Activated T-helper 17 cell treated with anti-CD3 and anti-CD28 coated beads, Interleukin-2, amount 50 U/mL, for 72 hours (primary cell): ENCODE measurements around the gene PAM16. TPM values are rescaled to one million over a fixed set of nuclear protein-coding genes. Genes with fewer than 3 reads are reported as not detected.
A peak's percentile ranks its signal among the peaks of the same experiment; 100 is the strongest.

Experiments
- ATAC-seq: fragments of 150-1000 bp; cut with Tn5 transposase; replicated peaks from 2 replicates; pipeline ENCODE4 v1.10.0; 2021; ENCODE audit warnings: mild to moderate bottlenecking, moderate library complexity
- H3K27ac Mint-ChIP-seq: one replicate; pipeline ENCODE4 v1.8.0; 2022; ENCODE audit warnings: mixed read lengths
- H3K27me3 Mint-ChIP-seq: one replicate; pipeline ENCODE4 v1.8.0; 2022; ENCODE audit warnings: mixed read lengths
- H3K36me3 Mint-ChIP-seq: one replicate; pipeline ENCODE4 v1.8.0; 2022; ENCODE audit warnings: low read depth, mild to moderate bottlenecking, mixed read lengths
- H3K4me1 Mint-ChIP-seq: one replicate; pipeline ENCODE4 v1.8.0; 2022; ENCODE audit warnings: mixed read lengths
- H3K4me3 Mint-ChIP-seq: one replicate; pipeline ENCODE4 v1.8.0; 2022; ENCODE audit warnings: mild to moderate bottlenecking, mixed read lengths
- H3K9me3 Mint-ChIP-seq: one replicate; pipeline ENCODE4 v1.8.0; 2022; ENCODE audit warnings: mixed read lengths
- total RNA-seq, 2 donors: library from RNA; stranded (reverse); gene quantifications; one replicate each; pipeline ENCODE4 v1.2.3, GENCODE V29; 2022

The PAM16 gene
- total RNA-seq, 2 donors from 2014 or later: 40.4 to 74.7 TPM

DNA sequence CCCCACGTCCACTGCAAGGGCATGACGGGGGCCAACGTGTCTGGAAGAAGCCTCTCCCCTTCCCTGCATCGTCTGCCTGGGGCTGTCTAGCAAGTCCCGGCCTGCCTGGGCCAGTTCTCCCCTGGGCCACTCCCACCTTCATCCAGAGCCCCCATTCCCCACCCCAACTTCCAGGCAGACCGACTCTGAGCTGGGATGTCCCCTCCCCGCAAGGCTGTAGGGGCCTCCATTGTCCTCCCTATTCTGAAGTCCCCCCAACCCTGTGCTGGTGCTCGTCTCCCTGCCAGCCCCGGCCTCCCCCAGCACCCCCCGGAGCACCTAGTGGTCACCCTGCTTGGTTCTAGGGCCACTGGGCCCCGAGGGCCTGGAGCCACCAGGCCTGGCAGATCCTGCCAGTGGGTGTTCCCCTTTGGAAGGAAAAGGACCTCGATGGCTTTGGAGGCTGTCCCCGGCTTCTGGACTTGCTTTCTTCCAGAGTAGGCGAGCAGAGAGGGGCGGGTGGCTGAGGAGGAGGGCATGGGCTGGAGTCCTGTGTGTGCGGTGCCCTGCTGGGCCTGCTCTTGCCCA is 30.5 kb downstream of the PAM16 start:
- H3K4me1 Mint-ChIP-seq: no peaks in the 10 kb centered on the region
- ATAC-seq: no peak
- H3K4me3 Mint-ChIP-seq: no peak overlapping the region
- no peaks in the 10 kb centered on the region for H3K27me3 Mint-ChIP-seq
- H3K9me3 Mint-ChIP-seq: no peaks in the 10 kb centered on the region
- no peaks in the 10 kb centered on the region for H3K36me3 Mint-ChIP-seq
- no peak overlapping the region for H3K27ac Mint-ChIP-seq

DNA sequence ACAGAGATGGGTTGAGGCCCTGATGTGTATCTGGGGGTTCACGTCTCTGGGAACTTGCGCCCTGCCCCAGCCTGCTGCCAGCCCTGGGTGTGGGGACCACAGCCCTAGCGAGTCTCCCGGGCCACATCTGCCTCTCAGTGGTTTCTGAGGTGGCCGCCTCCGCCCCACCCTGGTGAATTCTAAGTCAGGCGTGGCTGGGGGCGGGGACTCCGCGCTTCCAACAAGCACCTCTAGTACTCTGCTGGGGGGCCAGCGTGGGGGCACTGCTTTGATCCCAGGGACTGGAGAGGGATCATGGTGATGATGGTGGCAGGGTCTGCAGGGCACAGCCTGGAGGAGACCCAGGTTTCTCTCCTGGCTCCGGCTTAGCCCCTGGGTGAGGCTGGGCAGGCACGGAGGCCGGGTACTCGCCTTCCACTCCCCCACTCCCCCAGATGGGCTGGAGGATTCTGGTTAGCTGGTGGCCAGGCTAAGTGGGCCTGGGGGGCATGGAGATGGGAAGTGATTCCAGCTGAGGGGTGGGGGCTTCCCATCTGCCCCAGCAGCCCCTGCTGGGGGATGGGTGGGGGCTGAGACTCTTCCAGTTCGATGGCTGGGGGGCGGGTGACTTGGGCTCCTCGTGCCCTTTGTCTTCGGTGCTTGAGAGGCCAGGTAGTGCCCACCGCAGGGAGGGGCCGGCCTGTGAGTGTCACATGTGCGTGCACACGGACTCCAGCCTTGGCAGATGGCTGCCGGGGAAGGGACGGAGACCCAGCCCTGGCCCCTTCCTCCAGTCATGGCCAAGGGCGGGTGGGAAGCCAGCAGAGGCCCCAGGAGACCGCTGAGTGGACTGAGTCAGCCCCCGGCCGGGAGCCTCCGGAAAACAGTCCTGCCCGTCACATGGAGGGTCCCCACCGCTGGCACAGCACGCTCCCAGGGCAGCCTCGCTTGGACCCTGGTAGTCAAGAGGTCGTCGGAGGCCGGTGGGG is 31.4 kb downstream of the PAM16 start:
- Mint-ChIP-seq H3K27me3 (peaks cover 3% of the 10 kb centered on the region), H3K4me3 (no peak overlapping the region), H3K9me3 (no peaks in the 10 kb centered on the region), H3K27ac (no peak overlapping the region), H3K36me3 (peaks cover 4% of the 10 kb centered on the region), H3K4me1 (peaks cover 2% of the 10 kb centered on the region)
- peak; percentile 76 for ATAC-seq

DNA sequence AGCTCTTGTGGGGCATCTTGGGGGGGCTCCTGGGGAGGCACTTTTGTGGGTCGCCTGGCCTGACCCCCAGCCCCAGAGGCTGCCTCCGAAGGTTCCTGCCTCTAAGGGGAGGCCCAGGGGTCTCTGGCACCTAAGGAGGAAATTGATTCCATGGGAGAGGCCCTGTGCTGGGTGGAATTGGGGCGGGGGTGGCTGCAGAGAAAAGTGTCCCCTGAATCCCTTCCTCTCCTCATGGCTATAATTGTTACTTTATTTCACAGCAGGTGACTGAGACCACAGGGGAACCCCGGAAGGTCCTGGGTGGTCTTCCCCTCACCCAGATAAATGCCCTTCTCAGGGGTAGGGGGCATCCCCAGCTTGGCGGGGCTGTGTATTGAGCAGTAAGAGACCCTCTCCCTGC is 32.2 kb downstream of the PAM16 start:
- H3K27ac Mint-ChIP-seq: no peak overlapping the region
- no peak overlapping the region for H3K4me3 Mint-ChIP-seq
- H3K9me3 Mint-ChIP-seq: no peaks in the 10 kb centered on the region
- H3K36me3 Mint-ChIP-seq: peaks cover 10% of the 10 kb centered on the region
- H3K27me3 Mint-ChIP-seq: peaks cover 10% of the 10 kb centered on the region
- peaks cover 9% of the 10 kb centered on the region for H3K4me1 Mint-ChIP-seq
- ATAC-seq: no peak

DNA sequence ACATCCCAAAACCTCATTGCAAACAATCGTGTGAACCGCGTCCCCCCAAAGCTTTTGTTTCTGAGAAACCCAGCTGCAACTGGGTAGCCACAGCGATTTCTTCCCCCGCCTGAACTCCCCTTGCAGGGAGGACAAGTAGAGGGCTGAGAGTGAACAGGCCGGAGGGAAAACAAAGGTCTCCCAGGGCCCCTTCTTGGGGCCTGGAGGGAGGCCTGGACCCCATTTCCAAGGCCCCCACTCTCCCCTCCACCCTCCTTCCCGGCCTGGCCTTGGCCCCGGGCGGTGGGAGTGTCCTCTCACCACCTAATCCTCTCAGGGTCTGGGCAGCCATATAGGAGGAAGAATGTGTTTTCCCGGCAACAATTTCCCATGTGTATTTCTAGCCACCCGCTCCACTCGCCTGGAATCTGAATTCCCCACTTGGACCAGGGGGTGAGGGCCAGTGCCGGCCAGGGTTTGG is 32.6 kb downstream of the PAM16 start:
- H3K4me1 Mint-ChIP-seq: peaks cover 10% of the 10 kb centered on the region
- no peaks in the 10 kb centered on the region for H3K9me3 Mint-ChIP-seq
- H3K36me3 Mint-ChIP-seq: peaks cover 10% of the 10 kb centered on the region
- no peak overlapping the region for H3K27ac Mint-ChIP-seq
- H3K27me3 Mint-ChIP-seq: peaks cover 11% of the 10 kb centered on the region
- no peak for ATAC-seq
- H3K4me3 Mint-ChIP-seq: no peak overlapping the region

DNA sequence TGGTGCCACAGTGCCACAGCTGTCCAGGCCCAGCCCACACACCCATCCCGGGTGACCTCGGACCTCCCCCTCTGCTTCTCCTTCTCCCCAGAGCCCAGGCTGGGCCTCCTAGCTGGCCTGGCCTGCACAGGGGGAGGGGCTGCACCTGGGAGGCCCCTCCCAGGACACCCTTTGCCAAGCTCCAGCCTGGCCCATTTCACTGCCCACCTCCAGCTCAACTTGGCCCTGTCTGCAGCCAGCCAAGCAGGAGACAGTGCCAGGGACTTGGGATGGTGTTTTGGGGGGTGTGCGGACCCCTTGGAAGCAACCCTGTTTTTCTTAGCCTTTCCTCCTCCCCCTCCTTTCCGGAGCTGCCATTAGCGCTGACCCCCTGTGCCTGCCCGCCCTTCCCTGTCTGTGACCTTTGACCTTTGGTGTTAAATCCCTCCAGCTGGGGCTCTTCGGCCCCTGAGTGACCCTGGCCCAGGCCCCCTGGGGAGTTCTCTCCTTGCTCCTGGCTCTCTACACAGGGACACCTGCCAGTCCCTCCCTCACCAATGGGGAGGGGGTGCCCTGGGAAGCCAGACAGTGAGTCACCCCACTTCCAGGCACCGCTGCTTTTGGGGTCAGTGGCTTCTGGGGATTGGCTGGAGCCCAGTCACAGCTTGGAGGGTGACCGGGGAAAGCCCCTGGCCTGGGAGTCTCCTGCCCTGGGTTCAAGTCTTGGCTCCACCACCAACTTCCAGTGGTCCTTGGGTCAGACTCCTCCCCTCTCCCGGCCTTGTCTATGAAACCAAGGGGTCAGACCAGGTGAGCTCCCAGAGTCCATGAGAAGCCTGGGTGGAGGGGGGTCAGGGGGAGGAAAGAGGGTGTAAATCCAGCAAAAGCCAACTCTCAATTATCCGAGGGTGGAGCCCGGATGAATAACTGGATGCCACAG is 33.3 kb downstream of the PAM16 start:
- no peaks in the 10 kb centered on the region for H3K9me3 Mint-ChIP-seq

DNA sequence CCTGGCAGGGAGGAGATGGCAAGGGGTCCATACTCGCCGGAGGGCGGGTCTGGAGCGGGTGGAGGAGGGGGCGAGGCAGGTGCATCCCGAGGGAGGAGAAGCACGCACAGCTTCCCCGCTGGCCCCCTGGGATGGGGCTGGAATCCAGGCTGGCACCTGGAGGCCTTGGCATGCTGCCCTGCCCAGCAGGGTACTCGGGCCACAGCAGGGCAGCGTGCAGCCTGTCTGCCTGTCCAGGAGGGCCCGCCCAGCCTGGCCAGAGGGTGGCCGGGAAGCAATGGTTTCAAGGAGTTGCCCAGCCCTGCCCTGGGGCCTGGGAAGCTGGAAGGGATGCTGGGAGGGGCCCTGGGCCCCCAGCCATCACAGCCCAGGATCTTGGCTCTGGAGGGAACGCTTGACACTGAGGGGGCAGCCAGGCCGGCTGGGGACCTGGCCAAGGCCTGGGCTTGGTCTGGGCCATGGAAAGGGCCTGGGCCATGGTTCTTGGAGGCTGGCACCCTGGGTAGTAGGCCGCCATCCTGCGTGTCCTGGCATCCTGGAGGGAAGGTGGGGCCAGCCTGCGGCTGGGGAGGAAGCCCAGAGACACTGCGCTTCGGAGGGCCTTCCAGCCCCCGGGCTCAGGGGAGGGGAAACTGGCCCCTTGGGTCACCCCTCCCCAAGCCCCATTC is 34.1 kb downstream of the PAM16 start:
- Mint-ChIP-seq H3K4me3 (no peak overlapping the region), H3K27ac (no peak overlapping the region), H3K27me3 (peaks cover 11% of the 10 kb centered on the region), H3K36me3 (peaks cover 10% of the 10 kb centered on the region), H3K4me1 (peaks cover 10% of the 10 kb centered on the region), H3K9me3 (no peaks in the 10 kb centered on the region)
- ATAC-seq: no peak

More for the DNA sequence above, 33.3 kb downstream of the PAM16 start:
- H3K4me1 Mint-ChIP-seq: peaks cover 10% of the 10 kb centered on the region
- H3K27ac Mint-ChIP-seq: no peak overlapping the region
- peak overlapping the region; percentile 20 for H3K4me3 Mint-ChIP-seq
- H3K27me3 Mint-ChIP-seq: peaks cover 11% of the 10 kb centered on the region
- H3K36me3 Mint-ChIP-seq: peaks cover 10% of the 10 kb centered on the region
- ATAC-seq: no peak

DNA sequence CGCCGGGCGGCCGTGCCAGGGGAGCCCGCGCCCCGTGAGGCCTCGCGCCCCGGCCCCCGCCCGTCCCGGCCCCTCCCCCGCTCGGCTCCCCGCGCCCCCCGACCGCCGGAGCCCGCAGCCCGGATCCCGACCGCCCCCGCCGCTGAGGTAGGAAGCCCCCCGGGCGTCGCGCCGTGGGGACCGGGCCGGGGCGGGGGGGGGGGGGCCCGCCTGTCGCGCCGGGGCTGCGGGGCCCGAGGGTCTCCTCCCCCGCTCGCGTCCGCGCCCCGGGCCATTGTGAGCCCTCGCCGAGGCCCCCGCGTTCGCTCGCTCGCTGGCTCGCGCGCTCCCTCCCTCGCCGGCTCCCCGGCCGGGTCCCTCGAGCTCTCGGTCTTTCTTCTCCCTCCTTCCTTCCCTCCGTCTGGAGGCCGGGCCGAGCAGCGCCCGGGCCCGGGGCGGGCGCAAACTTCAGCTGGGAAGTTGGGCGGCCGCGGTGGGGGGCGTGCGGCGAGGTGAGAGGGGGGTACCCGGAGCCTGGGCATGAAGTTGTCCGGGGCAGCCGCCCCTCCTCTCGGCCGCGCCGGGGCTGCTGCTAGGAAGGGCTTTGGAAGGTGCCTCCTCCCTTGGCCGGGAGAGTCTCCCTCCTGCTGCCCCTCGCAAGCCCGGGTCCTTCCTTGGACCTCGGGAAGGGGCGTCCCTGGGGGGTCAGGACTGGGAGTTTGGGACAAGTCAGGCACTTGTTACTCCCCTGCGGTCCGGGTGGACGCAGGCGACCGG is 34.8 kb downstream of the PAM16 start:
- H3K27me3 Mint-ChIP-seq: peaks cover 11% of the 10 kb centered on the region
- peaks cover 10% of the 10 kb centered on the region for H3K36me3 Mint-ChIP-seq
- H3K9me3 Mint-ChIP-seq: no peaks in the 10 kb centered on the region
- no peak overlapping the region for H3K4me3 Mint-ChIP-seq
- H3K4me1 Mint-ChIP-seq: peaks cover 10% of the 10 kb centered on the region
- H3K27ac Mint-ChIP-seq: no peak overlapping the region
- no peak for ATAC-seq

- H3K27me3 Mint-ChIP-seq: peaks cover 11% of the 10 kb centered on the region
- peaks cover 10% of the 10 kb centered on the region for H3K36me3 Mint-ChIP-seq
- ATAC-seq: peak; percentile 60
- peaks cover 10% of the 10 kb centered on the region for H3K4me1 Mint-ChIP-seq
- H3K4me3 Mint-ChIP-seq: peak within 1 kb of the TSS; percentile 82
- H3K9me3 Mint-ChIP-seq: no peaks in the 10 kb centered on the region
- H3K27ac Mint-ChIP-seq: peak within 1 kb of the TSS; percentile 58
Measured at GRCh38 chr16:4315186-4316107, 35.7 kb downstream of the PAM16 start, which contains the start of gene GLIS2. Gene GLIS2 (plus strand): TSS chr16:4316067. CDS start chr16:4332281, 16,214 bp downstream.

DNA sequence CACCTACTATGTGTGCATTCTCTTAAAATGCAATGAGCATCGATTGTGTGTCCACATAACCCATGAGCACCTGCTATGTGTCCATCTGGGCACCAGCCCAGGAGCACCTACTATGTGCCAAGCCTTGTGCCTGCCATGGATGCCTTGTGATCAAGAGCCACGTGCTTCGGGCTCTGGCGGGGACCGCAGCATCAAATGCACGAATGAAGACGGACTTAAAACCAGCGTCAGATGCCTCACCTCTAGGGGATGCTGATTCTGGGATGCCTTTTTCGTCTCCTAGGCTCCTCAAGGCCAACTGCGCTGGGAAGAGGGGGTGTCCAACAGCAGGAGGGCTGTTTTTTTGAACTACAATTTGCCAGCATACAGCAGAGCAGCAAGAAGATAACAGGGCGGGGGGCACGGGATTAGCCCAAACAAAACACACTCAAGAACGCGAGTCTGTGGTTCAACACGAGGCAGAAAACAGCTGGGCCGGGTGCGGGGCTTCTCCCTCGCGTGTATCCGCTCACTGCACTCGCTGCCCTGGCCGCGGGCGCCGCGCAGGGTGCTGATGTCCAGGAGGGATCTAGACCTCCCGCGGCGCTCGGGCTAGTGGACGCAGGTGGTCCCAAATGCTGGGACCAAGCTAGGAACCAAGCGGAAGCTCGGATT is 36.5 kb downstream of the PAM16 start:
- H3K4me1 Mint-ChIP-seq: peaks cover 10% of the 10 kb centered on the region
- H3K4me3 Mint-ChIP-seq: peak overlapping the region; percentile 82
- peaks cover 11% of the 10 kb centered on the region for H3K27me3 Mint-ChIP-seq
- H3K36me3 Mint-ChIP-seq: peaks cover 10% of the 10 kb centered on the region
- H3K27ac Mint-ChIP-seq: peak overlapping the region; percentile 58
- no peaks in the 10 kb centered on the region for H3K9me3 Mint-ChIP-seq
- no peak for ATAC-seq

GRCh38 chr16:4313563-4314531 is 37.3 kb downstream of the PAM16 start:
- H3K27ac Mint-ChIP-seq: peak overlapping the region; percentile 58
- H3K9me3 Mint-ChIP-seq: no peaks in the 10 kb centered on the region
- peak overlapping the region; percentile 82 for H3K4me3 Mint-ChIP-seq
- H3K4me1 Mint-ChIP-seq: peaks cover 15% of the 10 kb centered on the region
- ATAC-seq: no peak
- peaks cover 10% of the 10 kb centered on the region for H3K36me3 Mint-ChIP-seq
- H3K27me3 Mint-ChIP-seq: peaks cover 11% of the 10 kb centered on the region

DNA sequence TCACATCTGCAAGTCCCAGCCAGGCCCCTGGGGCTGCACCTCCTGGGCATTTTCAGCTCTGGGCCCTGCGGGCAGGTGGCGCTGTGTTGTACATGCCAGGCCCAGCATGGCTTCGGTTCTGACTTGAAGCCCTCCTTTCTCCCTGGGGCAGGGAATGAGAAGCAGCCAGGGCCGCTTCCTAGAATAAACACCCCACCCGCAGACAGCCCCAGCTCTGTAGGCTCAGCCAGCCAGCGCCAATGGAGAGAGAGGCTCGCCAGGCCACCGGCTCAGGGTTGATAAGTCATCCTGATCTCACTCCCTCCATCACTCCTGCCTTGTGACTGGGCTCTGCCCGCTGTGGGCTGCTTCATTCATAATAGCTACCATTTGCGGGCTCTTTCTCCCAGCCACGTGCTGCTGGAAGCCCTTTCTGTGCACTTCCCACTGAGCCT is 41.3 kb downstream of the PAM16 start:
- Mint-ChIP-seq H3K4me1 (peaks cover 26% of the 10 kb centered on the region), H3K9me3 (no peaks in the 10 kb centered on the region), H3K36me3 (peaks cover 25% of the 10 kb centered on the region), H3K27me3 (peaks cover 9% of the 10 kb centered on the region), H3K4me3 (no peak overlapping the region), H3K27ac (no peak overlapping the region)
- ATAC-seq: no peak
